H1 (cell line): ENCODE measurements around the gene POLR3E. TPM values are rescaled to one million over a fixed set of nuclear protein-coding genes. Genes with fewer than 3 reads are reported as not detected.

Experiments
- CTCF ChIA-PET: fragments of 300-600 bp; sonication (Branson Sonifier 250); formaldehyde crosslinking; loops from one replicate; lab custom pipeline; 2021; ENCODE audit not compliant: partially characterized antibody; lab: Charles Lee
- POLR2A ChIA-PET: fragments of 300-600 bp; sonication (Branson Sonifier 250); formaldehyde crosslinking; loops from one replicate; lab custom pipeline; 2021; ENCODE audit warnings: inconsistent platforms; ENCODE audit not compliant: partially characterized antibody; lab: Charles Lee
- DNase-seq, 2 experiments: peaks; one replicate each; pipeline versions ENCODE4 v3.0.0 to v3.0.0-alpha.2; 2010 to 2022; ENCODE audit warnings: low spot score in 2 of 2, low read depth in 1 of 2, mixed read lengths in 1 of 2
- FAIRE-seq: peaks from 2 replicates; lab custom pipeline; 2011; peaks lifted over from hg19 to GRCh38; lab: Jason Lieb, UNC
- H2AFZ ChIP-seq: 2 replicates; pipeline ENCODE4 v1.8.1; 2012; ENCODE audit warnings: low read length, inconsistent platforms
- H2AK5ac ChIP-seq: 2 replicates; pipeline ENCODE4 v1.6.1; 2013; ENCODE audit warnings: low read depth, low read length
- H2BK120ac ChIP-seq: replicated peaks from 2 replicates; pipeline ENCODE3; 2013; ENCODE audit warnings: low read depth, low read length, inconsistent platforms
- H2BK12ac ChIP-seq: 2 replicates; pipeline ENCODE4 v1.6.1; 2013; ENCODE audit warnings: low read depth, low read length
- H2BK15ac ChIP-seq: 2 replicates; pipeline ENCODE4 v1.6.1; 2013; ENCODE audit warnings: low read length
- H2BK20ac ChIP-seq: 2 replicates; pipeline ENCODE4 v1.6.1; 2013; ENCODE audit warnings: low read length
- H2BK5ac ChIP-seq: 2 replicates; pipeline ENCODE4 v1.6.1; 2013; ENCODE audit warnings: low read depth, low read length
- H3K14ac ChIP-seq: 2 replicates; pipeline ENCODE4 v1.6.1; 2013; ENCODE audit warnings: inconsistent platforms; ENCODE audit not compliant: insufficient read length
- H3K18ac ChIP-seq: 2 replicates; pipeline ENCODE4 v1.6.1; 2013; ENCODE audit warnings: low read length; ENCODE audit errors: extremely low read depth
- H3K23ac ChIP-seq: 2 replicates; pipeline ENCODE4 v1.6.1; 2013; ENCODE audit warnings: inconsistent platforms; ENCODE audit not compliant: insufficient read length
- H3K23me2 ChIP-seq: 2 replicates; pipeline ENCODE4 v1.6.1; 2013; ENCODE audit warnings: low read depth, low read length
- H3K27ac ChIP-seq: 2 replicates; pipeline ENCODE4 v1.6.1; 2011; ENCODE audit warnings: low read depth, low read length, inconsistent platforms
- H3K27me3 ChIP-seq, 4 experiments: replicated peaks in 1 of 4; 1 replicate in 1 of 4; 2 replicates in 3 of 4; pipeline versions ENCODE4 v1.6.1 to v1.8.1; 2011 to 2013; ENCODE audit warnings: low read length in 3 of 4, mild to moderate bottlenecking in 3 of 4, inconsistent platforms in 2 of 4, mixed read lengths in 2 of 4, moderate library complexity in 1 of 4; ENCODE audit not compliant: control insufficient read depth in 3 of 4, insufficient read depth in 3 of 4; ENCODE audit errors: extremely low read depth in 1 of 4
- H3K36me3 ChIP-seq, 4 experiments: 2 replicates each; pipeline versions ENCODE4 v1.6.1 to v1.8.1; 2011 to 2013; ENCODE audit warnings: mild to moderate bottlenecking in 4 of 4, low read length in 3 of 4, moderate library complexity in 2 of 4, control low read depth in 1 of 4, inconsistent platforms in 1 of 4; ENCODE audit not compliant: insufficient read depth in 4 of 4, control insufficient read depth in 2 of 4
- H3K4ac ChIP-seq: replicated peaks from 2 replicates; pipeline ENCODE3; 2013; ENCODE audit warnings: low read length, low read depth, mixed read lengths, inconsistent platforms; ENCODE audit not compliant: insufficient read length
- H3K4me1 ChIP-seq, 4 experiments: replicated peaks in 1 of 4; 1 replicate in 1 of 4; 2 replicates in 3 of 4; pipeline versions ENCODE4 v1.6.1 to v1.8.1; 2011 to 2013; ENCODE audit warnings: low read length in 3 of 4, inconsistent platforms in 2 of 4, mixed read lengths in 1 of 4; ENCODE audit not compliant: insufficient read depth in 4 of 4, control insufficient read depth in 3 of 4
- H3K4me2 ChIP-seq, 2 experiments: 2 replicates each; pipeline versions ENCODE4 v1.6.1 to v1.8.1; 2011 to 2013; ENCODE audit warnings: low read depth in 2 of 2, low read length in 2 of 2, control low read depth in 1 of 2, inconsistent platforms in 1 of 2, mild to moderate bottlenecking in 1 of 2; ENCODE audit not compliant: insufficient read depth in 1 of 2
- H3K4me3 ChIP-seq, 4 experiments: fragments of 200-600, 300-600 bp in 1 of 4; sonication (generic), shearing (Covaris generic), sonication (Bioruptor Twin) in 1 of 4; 2 replicates each; pipeline versions ENCODE4 v1.5.1 to v1.8.1; 2011 to 2016; ENCODE audit warnings: low read length in 4 of 4, low read depth in 3 of 4, control low read depth in 2 of 4, inconsistent platforms in 2 of 4, mild to moderate bottlenecking in 2 of 4, mixed read lengths in 1 of 4, moderate library complexity in 1 of 4; ENCODE audit not compliant: insufficient read depth in 2 of 4; ENCODE audit errors: extremely low read depth in 1 of 4
- H3K56ac ChIP-seq: replicated peaks from 2 replicates; pipeline ENCODE3; 2013; ENCODE audit warnings: low read depth, mild to moderate bottlenecking, mixed read lengths, low read length, inconsistent platforms; ENCODE audit not compliant: insufficient read length
- H3K79me1 ChIP-seq: 2 replicates; pipeline ENCODE4 v1.6.1; 2013; ENCODE audit warnings: low read depth, low read length, control low read depth
- H3K79me2 ChIP-seq, 2 experiments: 2 replicates each; pipeline versions ENCODE4 v1.6.1 to v1.8.1; 2012 to 2013; ENCODE audit warnings: low read length in 2 of 2, mild to moderate bottlenecking in 2 of 2, inconsistent platforms in 1 of 2; ENCODE audit not compliant: insufficient read depth in 2 of 2, control insufficient read depth in 1 of 2
- H3K9ac ChIP-seq, 4 experiments: replicated peaks in 1 of 4; 1 replicate in 1 of 4; 2 replicates in 3 of 4; pipeline versions ENCODE4 v1.6.1 to v1.8.1; 2011 to 2013; ENCODE audit warnings: low read depth in 3 of 4, low read length in 3 of 4, control low read depth in 2 of 4, mild to moderate bottlenecking in 2 of 4, moderate library complexity in 2 of 4, inconsistent platforms in 1 of 4; ENCODE audit errors: extremely low read depth in 1 of 4
- H3K9me3 ChIP-seq, 2 experiments: 2 replicates each; pipeline versions ENCODE4 v1.6.1 to v1.8.1; 2012 to 2013; ENCODE audit warnings: mild to moderate bottlenecking in 2 of 2, moderate library complexity in 2 of 2, control low read depth in 1 of 2, inconsistent platforms in 1 of 2, low read depth in 1 of 2, low read length in 1 of 2, mixed read lengths in 1 of 2; ENCODE audit not compliant: insufficient read depth in 2 of 2
- H4K20me1 ChIP-seq, 2 experiments: replicated peaks in 1 of 2; 2 replicates each; pipeline versions ENCODE3 to v1.8.1; 2011 to 2013; ENCODE audit warnings: inconsistent platforms in 2 of 2, low read length in 2 of 2, mild to moderate bottlenecking in 1 of 2; ENCODE audit not compliant: insufficient read depth in 2 of 2, control insufficient read depth in 1 of 2
- H4K5ac ChIP-seq: 2 replicates; pipeline ENCODE4 v1.6.1; 2013; ENCODE audit warnings: low read length, low read depth, mixed read lengths, inconsistent platforms; ENCODE audit not compliant: insufficient read length
- H4K8ac ChIP-seq: 2 replicates; pipeline ENCODE4 v1.8.0; 2013; ENCODE audit warnings: mild to moderate bottlenecking, moderate library complexity, low read length, inconsistent platforms; ENCODE audit not compliant: insufficient read depth; ENCODE audit errors: extremely low read depth
- H4K91ac ChIP-seq: replicated peaks from 2 replicates; pipeline ENCODE3; 2013; ENCODE audit warnings: low read length, mixed read lengths, inconsistent platforms; ENCODE audit not compliant: insufficient read length
- CBX8 ChIP-seq: fragments of 300-800, 300-1000 bp; sonication (generic); IDR thresholded peaks from 2 replicates; pipeline ENCODE4 v1.7.1; 2016; ENCODE audit warnings: low read depth, low read length, borderline replicate concordance
- CTBP2 ChIP-seq: IDR thresholded peaks from 2 replicates; pipeline ENCODE4 v1.7.0; 2011; ENCODE audit warnings: borderline replicate concordance, mild to moderate bottlenecking, moderate library complexity, mixed read lengths, low read length; ENCODE audit not compliant: insufficient read depth, insufficient read length
- E2F6 ChIP-seq: IDR thresholded peaks from 2 replicates; pipeline ENCODE4 v1.6.1; 2012; ENCODE audit warnings: inconsistent platforms
- HDAC2 ChIP-seq, 2 experiments: fragments of 300-600 bp in 1 of 2; sonication (generic) in 1 of 2; IDR thresholded peaks; 2 replicates each; pipeline ENCODE4 v1.6.1; 2011 to 2012; ENCODE audit warnings: low read depth in 2 of 2, low read length in 2 of 2, mild to moderate bottlenecking in 2 of 2, moderate library complexity in 2 of 2, borderline replicate concordance in 1 of 2, inconsistent platforms in 1 of 2
- JUND ChIP-seq: IDR thresholded peaks from 2 replicates; pipeline ENCODE4 v1.6.1; 2011; ENCODE audit warnings: mild to moderate bottlenecking, improper control_type of control experiment, low read length
- PHF8 ChIP-seq: fragments of 200-600 bp; sonication (generic); conservative IDR thresholded peaks from 2 replicates; pipeline ENCODE4 v1.7.1; 2012; ENCODE audit warnings: low read depth, mild to moderate bottlenecking, inconsistent platforms, low read length, moderate library complexity
- RXRA ChIP-seq: IDR thresholded peaks from 2 replicates; pipeline ENCODE4 v1.6.1; 2011; ENCODE audit warnings: low read depth, mild to moderate bottlenecking, low read length, moderate library complexity; ENCODE audit not compliant: insufficient read depth
- TCF12 ChIP-seq: IDR thresholded peaks from 2 replicates; pipeline ENCODE4 v1.6.1; 2011; ENCODE audit warnings: low read depth, mild to moderate bottlenecking, low read length
- YY1 ChIP-seq: IDR thresholded peaks from 2 replicates; pipeline ENCODE4 v1.6.1; 2011; ENCODE audit warnings: low read depth, mild to moderate bottlenecking, low read length
- WGBS, 2 experiments: shearing (Covaris generic) in 1 of 2; methylation state at CpG; one replicate each; pipeline versions ENCODE4 v1.1.6 to v1.1.7; 2013 to 2015; ENCODE audit warnings: low lambda C conversion rate in 2 of 2, mixed read lengths in 2 of 2, inconsistent platforms in 1 of 2, low coverage in 1 of 2, missing lambda C conversion rate in 1 of 2; ENCODE audit not compliant: insufficient replicate concordance in 2 of 2, insufficient coverage in 1 of 2, insufficient read length in 1 of 2; ENCODE audit errors: extremely low coverage in 1 of 2, missing lambda C conversion rate in 1 of 2; 5-methylcytosine and 5-hydroxymethylcytosine counted together
- polyA plus RNA-seq, 7 experiments: library from polyadenylated mRNA; depleted of rRNA in 3 of 7; stranded (reverse) in 5 of 7; unstranded in 2 of 7; fragments of >200 nt in 5 of 7; fragments of 200-250 nt in 2 of 7; gene quantifications; 1 replicate in 5 of 7; 2 replicates in 1 of 7; 4 replicates in 1 of 7; pipeline versions ENCODE4 v1.2.1 to v1.2.3, GENCODE V29; 2011 to 2013; ENCODE audit warnings: missing spikeins in 2 of 7, mixed read lengths in 2 of 7
- total RNA-seq: library from RNA; stranded (reverse); fragmentation: NEBNext Ultra II Directional; extraction: Animal tissue kit (Norgen Biotek cat#: 25700); gene quantifications from 2 replicates; pipeline ENCODE4 v1.2.1, GENCODE V29; 2021

Gene POLR3E
- total and polyA plus RNA-seq, 2 of the 8 experiments (the other 6 are each of a cell fraction or from before 2014, with no cell fraction given) = 96.5 to 125 TPM

DNA sequence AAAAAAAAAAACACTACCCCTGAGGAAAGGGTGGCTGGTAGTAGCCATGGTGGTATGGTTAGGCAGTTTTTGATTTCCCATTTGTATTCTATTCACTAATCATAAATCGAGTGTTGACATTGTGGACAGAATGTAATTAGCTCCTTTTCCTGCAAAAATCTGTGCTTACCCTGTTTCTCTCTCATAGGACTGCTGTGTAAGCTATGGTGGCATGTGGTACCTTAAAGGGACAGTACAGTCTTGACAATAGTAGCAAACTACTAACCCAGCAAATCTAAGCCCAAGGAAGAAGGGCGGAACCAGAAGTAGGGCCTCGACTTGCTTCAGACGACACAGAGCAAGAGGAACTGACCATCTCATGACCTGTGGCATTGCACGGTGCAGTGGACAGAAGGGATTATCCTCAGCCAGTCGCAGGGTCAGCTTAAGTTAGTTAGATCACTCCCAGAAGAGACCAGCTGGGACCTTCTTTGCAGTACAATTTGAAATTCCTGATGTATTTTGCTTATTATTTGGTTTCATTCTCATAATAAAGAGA lies 36.3 kb downstream of the POLR3E start:
- 91% methylated on average over 6 of the region's 6 CpGs; no CpG with 5 or more reads in 1 of the 2 experiments for WGBS, 2 experiments
- H3K18ac ChIP-seq = no peak overlapping the region
- no peak overlapping the region for H2BK15ac ChIP-seq
- H3K14ac ChIP-seq = no peak overlapping the region
- TF ChIP-seq TCF12 (no peak), E2F6 (no peak), PHF8 (no peak), RXRA (no peak), CBX8 (no peak), JUND (no peak), CTBP2 (no peak), YY1 (no peak), HDAC2 (IDR thresholded peaks at IDR 0.05; ENCODE audit: borderline replicate concordance in 1 of 2, low read depth in 2 of 2, low read length in 2 of 2) (no peak)
- H3K9ac ChIP-seq = no peak overlapping the region
- FAIRE-seq = no peak
- H3K9me3 ChIP-seq = peaks cover 8 to 9% of the 10 kb centered on the region in 2 experiments; a peak in 2 of 4 replicates
- no peak overlapping the region for H4K8ac ChIP-seq
- 0 out of 2 replicates have a peak, but pooled peaks cover 2% of the 10 kb centered on the region for H3K79me1 ChIP-seq
- H3K23me2 ChIP-seq = no peaks in the 10 kb centered on the region
- DNase-seq = peak in 1 of 2 experiments; percentile 34
- H2AFZ ChIP-seq = no peak overlapping the region
- H4K91ac ChIP-seq = no peak overlapping the region
- H3K4ac ChIP-seq = no peak overlapping the region
- H2AK5ac ChIP-seq = no peak overlapping the region
- H3K23ac ChIP-seq = no peak overlapping the region
- H3K27ac ChIP-seq = no peak overlapping the region
- H2BK5ac ChIP-seq = no peak overlapping the region
- peaks cover 13 to 60% (median 46%) of the 10 kb centered on the region in 4 experiments for H3K36me3 ChIP-seq
- ChIA-PET POLR2A (interaction anchor here (1.4 kb wide), 1 partner anchor 42 kb away, joined by 3 read pairs; no protein-coding TSS in a partner anchor), CTCF (interaction anchor here (0.8 kb wide), 1 partner anchor 15 kb away, joined by 3 read pairs; no protein-coding TSS in a partner anchor)
- H3K4me3 ChIP-seq = no peak overlapping the region
- H2BK12ac ChIP-seq = no peak overlapping the region
- no peak overlapping the region for H2BK120ac ChIP-seq
- no peaks in the 10 kb centered on the region for H3K4me1 ChIP-seq
- H3K4me2 ChIP-seq = no peak overlapping the region
- H4K20me1 ChIP-seq = peaks cover 0 to 3% of the 10 kb centered on the region in 2 experiments
- no peak overlapping the region for H3K56ac ChIP-seq
- no peak overlapping the region for H2BK20ac ChIP-seq
- no peak overlapping the region for H4K5ac ChIP-seq
- no peaks in the 10 kb centered on the region for H3K27me3 ChIP-seq
- H3K79me2 ChIP-seq = no peaks in the 10 kb centered on the region
